Gastrocnemius medialis (tissue), 4 donors: ENCODE results near the gene SPATA31C1. TPM values are rescaled to one million over a fixed set of nuclear protein-coding genes. Genes with fewer than 3 reads are reported as not detected.
"Not testable (repeated sequence)": the region's sequence is repeated elsewhere in the genome, so short reads cannot be mapped to it uniquely, and the experiment has no call there.

Experiments
- ATAC-seq, 2 donors: fragments of 150-250 bp; one replicate each; pipeline ENCODE4 v1.9.1; 2016
- DNase-seq, 2 donors: peaks; one replicate each; pipeline ENCODE4 v3.0.0-alpha.2; 2019
- H3K27ac ChIP-seq, 4 donors: fragments of 200-600 bp; sonication (generic); 1 replicate in 1 of 4; 2 replicates in 3 of 4; pipeline ENCODE4 v1.5.1; 2016 to 2018; ENCODE audit warnings: mild to moderate bottlenecking in 2 of 4, moderate library complexity in 1 of 4
- H3K27me3 ChIP-seq, 3 donors: fragments of 200-600 bp; sonication (generic) in 2 of 3; 1 replicate in 1 of 3; 2 replicates in 2 of 3; pipeline versions ENCODE4 v1.5.1 to v1.6.0; 2016 to 2019; ENCODE audit warnings: mild to moderate bottlenecking in 1 of 3, moderate library complexity in 1 of 3
- H3K36me3 ChIP-seq, 2 donors: fragments of 200-600 bp; sonication (generic) in 1 of 2; one replicate each; pipeline ENCODE4 v1.5.1; 2017 to 2018
- H3K4me1 ChIP-seq, 2 donors: fragments of 200-600 bp; sonication (generic) in 1 of 2; one replicate each; pipeline ENCODE4 v1.5.1; 2016 to 2017; ENCODE audit warnings: mild to moderate bottlenecking in 2 of 2
- H3K4me3 ChIP-seq, 4 donors: fragments of 200-600 bp; sonication (generic) in 3 of 4; 1 replicate in 1 of 4; 2 replicates in 3 of 4; pipeline ENCODE4 v1.5.1; 2016 to 2019; ENCODE audit warnings: mild to moderate bottlenecking in 2 of 4
- H3K9me3 ChIP-seq, 3 donors: fragments of 200-600 bp; sonication (generic) in 2 of 3; 1 replicate in 1 of 3; 2 replicates in 2 of 3; pipeline ENCODE4 v1.5.1; 2016 to 2019
- POLR2A ChIP-seq, 2 donors: fragments of 450-650 bp; IDR thresholded peaks; one replicate each; pipeline ENCODE4 v1.6.1; 2017; ENCODE audit warnings: antibody characterized with exemption in 2 of 2, mild to moderate bottlenecking in 2 of 2, moderate library complexity in 2 of 2
- in situ Hi-C, 4 donors: fragments of 200-750 bp; cut with MboI; loops; one replicate each; pipeline versions ENCODE4 v1.15.0 to v1.8.0; 2017; ENCODE audit warnings: low sequenced_read_pairs in 4 of 4
- intact Hi-C: fragments of 100-400 bp; cut with DNase I; formaldehyde crosslinking; loops from one replicate; pipeline ENCODE4 v1.15.1; 2023; ENCODE audit warnings: low total_unique reads
- total RNA-seq, 4 donors: library from RNA; depleted of rRNA; stranded (reverse); fragments of >200 nt; gene quantifications; one replicate each; pipeline versions ENCODE4 v1.1.0 to v1.2.3, GENCODE V29; 2016
- TF ChIP-seq, protein P1 (sequence below), 5 experiments: fragments of 450-650 bp in 3 of 5; fragments of 200-600 bp in 2 of 5; sonication (generic) in 2 of 5; IDR thresholded peaks in 4 of 5; conservative IDR thresholded peaks in 1 of 5; 1 replicate in 4 of 5; 2 replicates in 1 of 5; pipeline ENCODE4 v1.5.1; 2016 to 2019; ENCODE audit warnings: antibody characterized with exemption in 5 of 5, mild to moderate bottlenecking in 3 of 5, moderate library complexity in 3 of 5

SPATA31C1 gene
- total RNA-seq, 4 donors from 2014 or later: not detected

DNA sequence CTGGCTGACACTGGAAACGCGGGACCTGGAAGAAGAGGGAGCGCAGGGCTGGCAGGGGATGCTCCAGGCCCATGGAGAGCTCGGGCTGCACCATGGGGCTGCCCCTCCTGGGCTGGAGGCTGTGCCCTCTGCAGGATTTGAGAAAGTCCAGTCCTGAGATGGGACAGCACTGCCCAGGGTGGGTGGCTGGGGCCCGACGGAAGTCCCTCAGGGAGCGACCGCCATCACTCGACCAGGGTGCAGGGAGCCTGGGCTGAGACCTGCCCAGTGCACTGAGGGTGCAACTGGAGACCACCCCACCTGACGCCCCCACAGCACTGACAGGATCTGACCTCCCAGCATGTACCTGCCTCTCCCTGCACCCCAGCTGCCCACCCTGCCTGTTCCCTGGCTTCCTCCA is 7.1 kb downstream of the SPATA31C1 start:
- ATAC-seq, H3K36me3 ChIP-seq, intact Hi-C loops, H3K9me3 ChIP-seq, DNase-seq, H3K4me1 ChIP-seq, H3K27ac ChIP-seq, in situ Hi-C loops, H3K4me3 ChIP-seq, H3K27me3 ChIP-seq: not testable (repeated sequence)

DNA sequence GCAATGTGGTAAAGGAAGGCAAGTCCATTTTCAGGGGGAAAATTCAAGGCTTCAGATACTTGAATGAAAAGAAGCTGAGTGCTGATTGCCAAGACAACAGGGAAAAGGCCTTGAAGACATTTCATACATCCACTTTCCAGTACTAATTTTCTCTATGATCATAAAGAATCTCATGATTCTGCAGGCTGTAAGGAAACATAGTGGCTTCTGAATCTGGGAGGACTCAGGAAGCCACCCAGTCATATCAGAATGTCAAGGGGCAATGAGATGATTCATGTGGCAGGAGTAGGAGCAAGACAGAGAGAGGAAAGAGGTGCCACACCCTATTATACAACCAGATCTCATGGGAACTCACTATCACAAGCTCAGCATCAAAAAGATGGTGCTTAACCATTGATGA is 11.4 kb downstream of the SPATA31C1 start:
- in situ Hi-C loops, H3K9me3 ChIP-seq, ATAC-seq, H3K36me3 ChIP-seq, DNase-seq, intact Hi-C loops, H3K27me3 ChIP-seq, H3K4me3 ChIP-seq, H3K27ac ChIP-seq, H3K4me1 ChIP-seq: not testable (repeated sequence)

DNA sequence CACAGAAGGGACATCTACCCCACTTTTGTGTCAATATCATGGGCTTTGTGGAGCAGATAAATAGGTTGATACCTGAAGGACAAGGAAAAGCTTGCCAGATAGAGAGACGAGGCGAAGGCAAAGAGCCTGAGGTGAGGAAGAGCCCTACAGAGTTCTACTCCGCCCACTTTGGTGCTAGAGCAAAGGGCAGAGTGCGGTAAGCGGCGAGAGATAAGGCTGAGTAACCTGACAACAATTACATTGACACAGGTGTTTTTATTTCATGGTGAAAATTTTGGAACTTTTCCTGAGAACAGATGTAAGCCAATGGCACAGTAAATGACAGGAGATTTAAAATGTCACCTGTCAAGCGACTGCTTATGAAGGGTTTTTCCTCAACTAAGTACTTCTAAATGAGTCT is 16.7 kb downstream of the SPATA31C1 start:
- H3K27ac ChIP-seq, H3K9me3 ChIP-seq, H3K27me3 ChIP-seq, H3K36me3 ChIP-seq, DNase-seq, in situ Hi-C loops, intact Hi-C loops, H3K4me1 ChIP-seq, ATAC-seq, H3K4me3 ChIP-seq: not testable (repeated sequence)

DNA sequence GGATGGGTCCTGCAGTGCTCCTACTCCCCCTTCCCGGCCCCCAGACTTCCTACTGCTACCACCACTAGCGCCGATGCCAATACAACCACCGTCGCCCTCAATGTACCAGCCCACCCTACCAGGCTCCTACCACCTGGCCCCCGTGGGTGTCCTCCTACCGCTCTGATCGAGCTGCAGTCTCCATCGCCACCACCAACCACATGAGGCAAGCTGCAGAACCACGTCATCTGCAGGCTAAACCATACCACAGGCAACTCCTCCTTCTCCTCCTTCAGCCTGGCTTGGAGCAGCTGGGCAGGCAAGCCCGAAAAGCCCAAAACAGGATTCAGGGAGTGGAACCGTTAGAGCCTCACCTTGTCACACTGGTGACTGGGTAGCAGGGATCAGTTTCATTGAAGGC is 19.6 kb downstream of the SPATA31C1 start:
- intact Hi-C loops, H3K27ac ChIP-seq, ATAC-seq, H3K4me1 ChIP-seq, H3K36me3 ChIP-seq, DNase-seq, in situ Hi-C loops, H3K4me3 ChIP-seq, H3K27me3 ChIP-seq, H3K9me3 ChIP-seq: not testable (repeated sequence)

DNA sequence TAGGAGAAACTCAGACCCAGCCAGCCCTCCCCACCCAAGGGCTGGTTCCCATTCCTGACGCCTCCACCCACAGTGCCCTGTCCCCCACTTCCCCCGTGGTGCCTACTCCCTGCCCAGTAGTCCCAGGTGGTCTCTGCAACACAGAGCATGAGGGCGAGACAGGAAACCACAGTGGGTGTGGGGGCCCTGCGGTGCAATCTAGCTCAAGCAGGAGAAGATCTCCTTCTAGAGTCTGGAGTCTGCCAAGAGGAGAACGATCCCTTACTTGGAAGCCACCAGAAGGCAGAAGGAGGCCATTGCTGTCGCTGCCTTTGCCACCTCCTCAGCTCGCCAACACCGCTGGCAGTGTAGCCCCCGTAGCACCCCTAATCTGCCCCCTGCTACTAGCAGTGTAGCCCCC is 20.2 kb downstream of the SPATA31C1 start:
- DNase-seq, H3K4me3 ChIP-seq, H3K4me1 ChIP-seq, in situ Hi-C loops, ATAC-seq, H3K36me3 ChIP-seq, intact Hi-C loops, H3K27me3 ChIP-seq, H3K27ac ChIP-seq, H3K9me3 ChIP-seq: not testable (repeated sequence)

DNA sequence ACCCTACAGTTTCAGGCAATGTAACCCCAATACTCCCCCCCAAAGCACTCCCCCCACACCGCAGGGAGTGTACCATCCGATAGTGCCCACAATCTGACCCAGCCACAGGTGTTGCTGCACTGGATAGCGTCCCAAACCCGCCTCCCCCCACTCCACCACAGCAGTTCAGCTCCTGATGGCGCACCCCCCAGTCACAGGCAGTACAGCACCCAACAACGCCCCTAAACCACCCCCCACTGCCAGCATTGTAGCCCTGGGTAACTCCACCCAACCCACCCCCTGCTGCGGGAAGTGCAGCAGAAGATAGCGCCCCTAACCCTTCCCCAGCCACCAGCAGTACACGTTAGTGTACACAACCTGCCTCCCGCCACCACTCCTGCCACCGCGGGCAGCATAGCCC is 20.6 kb downstream of the SPATA31C1 start:
- H3K27me3 ChIP-seq, DNase-seq, H3K4me1 ChIP-seq, H3K9me3 ChIP-seq, intact Hi-C loops, H3K4me3 ChIP-seq, H3K36me3 ChIP-seq, ATAC-seq, H3K27ac ChIP-seq, in situ Hi-C loops: not testable (repeated sequence)

DNA sequence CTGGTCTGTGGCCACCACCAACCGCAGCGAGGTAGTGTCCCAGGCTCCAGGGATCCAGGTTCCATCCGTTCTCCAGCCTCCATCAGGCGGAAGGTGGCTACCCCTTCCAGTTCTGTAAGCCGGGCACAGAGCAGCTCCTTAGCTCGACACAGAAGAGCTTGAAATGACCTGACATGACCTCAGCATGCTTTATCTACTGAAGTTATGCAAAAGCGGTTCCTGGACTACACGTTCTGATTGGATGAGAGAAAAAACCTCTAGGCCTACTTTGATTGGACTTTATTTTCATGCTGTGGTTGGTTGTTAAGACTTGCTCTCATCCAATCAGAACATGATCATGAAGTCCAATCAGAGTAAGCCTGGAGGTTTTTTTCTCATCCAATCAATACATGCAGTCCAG is 21.3 kb downstream of the SPATA31C1 start:
- H3K4me3 ChIP-seq, in situ Hi-C loops, ATAC-seq, intact Hi-C loops, H3K27ac ChIP-seq, DNase-seq, H3K9me3 ChIP-seq, H3K4me1 ChIP-seq, H3K36me3 ChIP-seq, H3K27me3 ChIP-seq: not testable (repeated sequence)

DNA sequence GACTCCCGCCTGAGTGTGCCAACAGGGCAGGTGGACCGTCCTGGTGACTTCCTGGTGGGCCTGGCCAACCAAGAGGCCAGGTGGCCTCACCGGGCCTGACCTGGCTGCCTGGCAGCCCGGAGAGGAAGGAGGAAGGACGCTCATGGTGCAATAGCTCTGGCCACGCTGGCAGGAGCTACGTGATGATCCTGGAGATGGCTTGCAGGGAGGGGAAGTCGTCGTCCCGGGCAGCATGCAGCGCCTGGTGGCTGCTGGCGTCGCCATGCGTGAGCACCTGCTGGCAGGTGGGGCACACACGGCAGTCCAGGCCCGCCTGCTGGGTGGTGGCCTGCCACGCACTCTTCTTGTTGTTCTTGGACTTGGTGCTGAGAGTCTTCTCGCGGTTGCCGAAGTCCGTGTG is 26.3 kb downstream of the SPATA31C1 start:
- TF ChIP-seq, protein P1, sequence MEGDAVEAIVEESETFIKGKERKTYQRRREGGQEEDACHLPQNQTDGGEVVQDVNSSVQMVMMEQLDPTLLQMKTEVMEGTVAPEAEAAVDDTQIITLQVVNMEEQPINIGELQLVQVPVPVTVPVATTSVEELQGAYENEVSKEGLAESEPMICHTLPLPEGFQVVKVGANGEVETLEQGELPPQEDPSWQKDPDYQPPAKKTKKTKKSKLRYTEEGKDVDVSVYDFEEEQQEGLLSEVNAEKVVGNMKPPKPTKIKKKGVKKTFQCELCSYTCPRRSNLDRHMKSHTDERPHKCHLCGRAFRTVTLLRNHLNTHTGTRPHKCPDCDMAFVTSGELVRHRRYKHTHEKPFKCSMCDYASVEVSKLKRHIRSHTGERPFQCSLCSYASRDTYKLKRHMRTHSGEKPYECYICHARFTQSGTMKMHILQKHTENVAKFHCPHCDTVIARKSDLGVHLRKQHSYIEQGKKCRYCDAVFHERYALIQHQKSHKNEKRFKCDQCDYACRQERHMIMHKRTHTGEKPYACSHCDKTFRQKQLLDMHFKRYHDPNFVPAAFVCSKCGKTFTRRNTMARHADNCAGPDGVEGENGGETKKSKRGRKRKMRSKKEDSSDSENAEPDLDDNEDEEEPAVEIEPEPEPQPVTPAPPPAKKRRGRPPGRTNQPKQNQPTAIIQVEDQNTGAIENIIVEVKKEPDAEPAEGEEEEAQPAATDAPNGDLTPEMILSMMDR (IDR thresholded peaks at IDR 0.05 in 4 of 5, conservative IDR thresholded peaks at IDR 0.05 in 1 of 5): no peak
- TF ChIP-seq POLR2A (IDR thresholded peaks at IDR 0.05): no peak
- no peak overlapping the region for H3K27ac ChIP-seq
- intact Hi-C loops (no loop called here), in situ Hi-C loops (no loop called here)
- peaks cover 0 to 11% (median 0%) of the 10 kb centered on the region in 3 donors for H3K27me3 ChIP-seq
- no peaks in the 10 kb centered on the region for H3K9me3 ChIP-seq
- H3K4me1 ChIP-seq: no peaks in the 10 kb centered on the region
- H3K4me3 ChIP-seq: no peak overlapping the region
- ATAC-seq: no peak
- H3K36me3 ChIP-seq: no peaks in the 10 kb centered on the region
- no peak for DNase-seq
